IPS-18c (cell line): ENCODE data around the gene MYL12A.
A peak's percentile ranks its signal among the peaks of the same experiment; 100 is the strongest.
"Not testable (repeated sequence)": the region's sequence is repeated elsewhere in the genome, so short reads cannot be mapped to it uniquely, and the experiment has no call there.

Experiments used
- H3K4me3 ChIP-seq: 2 replicates; pipeline ENCODE4 v1.7.0; 2013; ENCODE audit warnings: low read depth, mild to moderate bottlenecking, low read length, moderate library complexity; ENCODE audit not compliant: insufficient read depth
- H3K9me3 ChIP-seq: one replicate; pipeline ENCODE4 v1.6.1; 2013; ENCODE audit warnings: mild to moderate bottlenecking, low read length, moderate library complexity; ENCODE audit not compliant: control insufficient read depth, insufficient read depth

Gene MYL12A

DNA sequence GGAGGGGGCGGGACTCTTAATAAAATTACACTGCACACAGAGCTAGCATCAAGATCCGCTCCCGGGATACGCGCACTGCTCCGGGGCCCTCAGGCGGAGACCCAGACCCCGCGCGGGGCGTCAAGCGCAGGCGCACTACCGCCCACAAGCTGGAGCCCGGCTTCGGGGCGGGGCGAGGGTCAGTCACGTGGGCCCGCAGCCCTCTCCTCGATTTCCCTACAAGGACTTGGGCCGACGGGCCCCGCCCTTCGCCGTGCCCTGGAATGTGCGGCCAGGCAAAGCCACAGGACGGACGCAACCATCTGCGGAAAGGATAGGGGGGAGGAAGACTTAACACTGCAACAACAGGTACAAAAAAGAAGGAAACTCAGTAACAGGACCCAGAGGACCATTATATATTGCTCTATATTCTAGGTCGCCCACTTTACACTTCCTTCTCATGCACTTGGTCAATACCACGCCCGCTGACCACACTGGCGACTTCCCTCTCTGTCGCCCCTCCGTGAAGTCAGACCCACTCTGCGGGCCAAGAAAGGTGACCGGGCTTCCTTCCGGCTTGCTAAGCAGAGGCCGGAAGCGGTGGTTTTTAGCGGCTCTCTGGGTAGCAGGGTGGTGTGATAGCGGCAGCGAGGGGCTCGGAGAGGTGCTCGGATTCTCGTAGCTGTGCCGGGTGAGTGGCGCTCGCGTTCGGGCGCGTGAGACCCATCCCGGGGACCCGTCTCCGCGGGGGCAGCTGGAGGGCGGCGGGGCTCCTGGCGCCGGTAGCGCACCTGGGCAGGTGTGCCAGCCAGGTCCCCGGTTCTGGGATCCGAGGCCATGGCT, at the start of gene MYL12A:
Gene MYL12A, plus strand, starts transcription at position 562 of the 822 bp plus-strand sequence. CDS start 5,447 bp downstream, outside the sequence.
- H3K4me3 ChIP-seq: peak within 1 kb of the TSS; percentile 95
- no peaks in the 10 kb centered on the region for H3K9me3 ChIP-seq

GRCh38 chr18:3198260-3198860, 49.2 kb upstream of the MYL12A start:
- not testable (repeated sequence) for H3K4me3 ChIP-seq, H3K9me3 ChIP-seq

DNA sequence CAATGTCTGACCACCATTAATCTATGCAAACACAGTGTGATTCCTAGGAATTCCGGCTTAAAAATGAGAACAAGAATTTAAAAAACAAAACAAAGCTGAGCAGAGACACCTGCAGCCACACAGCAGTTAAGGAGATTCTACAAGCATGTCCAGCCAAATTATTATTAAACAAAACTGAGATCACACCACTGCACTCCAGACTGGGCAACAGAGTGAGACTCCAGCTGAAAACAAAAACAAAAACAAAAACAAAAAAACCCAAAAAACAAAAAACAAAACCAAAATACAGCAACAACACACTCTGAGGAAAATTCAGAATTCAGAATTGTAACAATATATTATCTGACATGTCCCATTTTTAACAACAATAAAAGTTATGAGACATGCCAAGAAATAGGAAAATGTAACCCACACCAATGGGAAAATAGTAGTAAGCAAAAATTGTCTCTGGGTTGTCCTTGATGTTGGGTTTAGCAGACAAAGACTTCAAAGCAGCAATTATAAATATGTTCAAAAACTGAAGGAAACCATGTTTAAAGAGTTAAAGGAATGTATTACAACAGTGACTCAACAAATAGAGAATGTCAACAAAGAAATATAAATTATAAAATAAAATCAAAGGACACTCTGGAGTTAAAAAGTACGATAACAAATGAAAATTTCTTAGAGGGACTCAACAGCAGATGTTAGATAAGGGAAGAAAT, 47.5 kb upstream of the MYL12A start:
- Histone ChIP-seq H3K9me3 (peaks cover 2% of the 10 kb centered on the region), H3K4me3 (no peak overlapping the region)

DNA sequence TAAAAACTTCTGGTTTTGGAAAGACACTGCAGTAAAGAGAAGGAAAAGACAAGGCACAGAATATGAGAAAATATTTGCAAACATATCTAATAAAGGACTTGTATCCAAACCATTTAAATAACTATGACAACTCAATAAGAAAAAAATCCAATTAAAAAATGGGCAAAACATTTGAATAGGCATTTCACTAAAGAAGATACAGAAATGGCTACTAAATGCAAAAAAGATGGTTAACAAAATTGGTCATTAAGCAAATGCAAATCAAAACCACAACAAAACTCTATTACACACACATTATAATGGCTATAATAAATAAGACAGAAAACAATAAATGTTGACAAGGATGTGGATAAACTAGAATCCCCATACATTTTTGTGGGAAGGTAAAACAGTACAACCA, 42.4 kb upstream of the MYL12A start:
- H3K4me3 ChIP-seq: no peak overlapping the region
- H3K9me3 ChIP-seq: no peaks in the 10 kb centered on the region

DNA sequence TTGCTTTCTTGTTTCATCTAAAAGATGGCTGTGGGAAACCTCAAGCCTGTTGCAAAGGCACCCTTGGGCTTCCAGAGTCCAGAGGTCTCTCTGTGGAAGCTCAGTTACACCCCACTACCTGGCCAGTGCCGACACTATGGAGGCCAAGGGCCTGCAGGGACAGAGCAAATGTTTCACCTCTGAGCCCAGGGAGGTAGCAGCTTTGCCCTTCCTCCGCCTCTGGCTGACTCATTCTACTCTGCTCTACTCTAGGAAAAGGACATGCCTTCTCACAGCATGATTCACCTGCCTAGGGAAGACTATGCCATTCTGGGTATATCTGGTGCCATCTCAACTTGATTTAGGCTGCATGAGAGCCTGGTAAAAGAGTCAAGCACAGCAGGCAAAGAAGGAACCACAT, 40.0 kb upstream of the MYL12A start:
- Histone ChIP-seq H3K4me3 (no peak overlapping the region), H3K9me3 (no peaks in the 10 kb centered on the region)

DNA sequence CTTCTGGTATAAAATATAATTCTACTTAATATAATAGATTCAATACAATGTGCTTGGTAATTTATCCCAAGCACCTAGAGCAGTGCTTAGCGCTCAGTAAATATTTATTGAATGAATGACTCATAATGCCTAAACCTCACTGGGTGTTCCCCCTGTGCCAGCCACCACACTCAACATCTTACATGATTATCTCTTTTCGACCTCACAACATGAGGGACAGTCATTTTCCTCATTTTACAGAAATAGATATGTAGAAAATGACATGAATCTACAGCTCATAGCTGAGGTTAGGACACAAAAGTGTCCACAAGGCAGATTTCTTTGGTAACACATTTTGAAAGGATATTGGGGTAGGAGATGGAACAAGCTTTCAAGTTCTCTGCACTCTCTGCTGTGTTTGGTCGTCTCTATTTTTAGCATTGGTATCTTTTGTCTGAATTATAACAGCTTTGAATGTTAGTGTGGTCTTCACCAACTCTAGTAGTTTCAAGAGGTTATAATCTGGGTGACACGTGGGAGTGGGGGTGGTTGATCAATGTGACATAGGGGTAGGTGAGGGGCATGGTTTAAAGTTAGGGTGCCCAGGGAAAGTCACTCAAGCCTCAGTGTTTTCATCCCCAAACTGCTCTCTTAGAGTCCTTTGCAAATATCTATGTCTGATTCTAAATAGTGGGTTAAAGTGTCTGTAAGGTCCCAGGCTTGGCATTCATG, 37.6 kb upstream of the MYL12A start:
- Histone ChIP-seq H3K4me3 (no peak overlapping the region), H3K9me3 (no peaks in the 10 kb centered on the region)

DNA sequence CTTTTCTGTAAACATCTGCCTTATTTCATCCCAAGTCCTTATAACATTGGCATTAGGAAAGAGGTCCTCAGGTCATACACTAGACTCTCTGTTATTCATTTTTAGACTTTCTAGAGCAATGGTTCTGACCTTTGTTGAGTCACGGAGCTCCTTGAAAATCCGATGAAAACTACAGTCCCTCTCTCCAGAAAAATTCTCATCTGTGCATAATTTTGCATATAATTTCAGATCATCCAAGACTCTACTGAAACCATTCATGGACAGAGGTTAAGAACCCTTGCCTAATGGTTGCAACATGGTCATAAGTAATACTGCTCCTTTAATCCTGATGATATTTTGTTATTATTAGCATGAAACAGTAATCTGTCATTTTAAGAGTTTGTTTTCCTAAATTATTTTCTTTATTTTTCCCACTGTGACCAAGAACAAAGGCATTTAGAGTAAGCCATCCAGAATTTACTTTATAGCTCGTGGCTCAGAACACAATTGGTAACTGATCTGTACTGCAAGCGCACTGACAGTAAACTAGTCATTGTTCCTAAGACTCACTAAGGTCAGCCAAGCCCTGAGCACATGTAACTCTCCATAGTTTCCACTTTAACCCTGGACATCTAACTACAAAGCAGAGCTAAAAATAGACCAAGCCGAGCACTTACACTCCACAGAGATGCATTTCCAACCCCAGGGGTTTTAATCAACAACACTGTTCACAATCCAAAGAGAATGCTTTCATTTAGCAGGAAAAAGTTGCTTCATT, 36.2 kb upstream of the MYL12A start:
- no peaks in the 10 kb centered on the region for H3K9me3 ChIP-seq
- no peak overlapping the region for H3K4me3 ChIP-seq

- no peak overlapping the region for H3K4me3 ChIP-seq
- H3K9me3 ChIP-seq: no peaks in the 10 kb centered on the region
Observed at GRCh38 chr18:3212657-3213056, 34.9 kb upstream of the MYL12A start.

GRCh38 chr18:3213300-3214059, 34.1 kb upstream of the MYL12A start:
- no peaks in the 10 kb centered on the region for H3K9me3 ChIP-seq
- H3K4me3 ChIP-seq: no peak overlapping the region

GRCh38 chr18:3214855-3215637, 32.6 kb upstream of the MYL12A start:
- H3K4me3 ChIP-seq: no peak overlapping the region
- H3K9me3 ChIP-seq: no peaks in the 10 kb centered on the region

GRCh38 chr18:3216987-3217386, 30.6 kb upstream of the MYL12A start:
- H3K9me3 ChIP-seq: no peaks in the 10 kb centered on the region

DNA sequence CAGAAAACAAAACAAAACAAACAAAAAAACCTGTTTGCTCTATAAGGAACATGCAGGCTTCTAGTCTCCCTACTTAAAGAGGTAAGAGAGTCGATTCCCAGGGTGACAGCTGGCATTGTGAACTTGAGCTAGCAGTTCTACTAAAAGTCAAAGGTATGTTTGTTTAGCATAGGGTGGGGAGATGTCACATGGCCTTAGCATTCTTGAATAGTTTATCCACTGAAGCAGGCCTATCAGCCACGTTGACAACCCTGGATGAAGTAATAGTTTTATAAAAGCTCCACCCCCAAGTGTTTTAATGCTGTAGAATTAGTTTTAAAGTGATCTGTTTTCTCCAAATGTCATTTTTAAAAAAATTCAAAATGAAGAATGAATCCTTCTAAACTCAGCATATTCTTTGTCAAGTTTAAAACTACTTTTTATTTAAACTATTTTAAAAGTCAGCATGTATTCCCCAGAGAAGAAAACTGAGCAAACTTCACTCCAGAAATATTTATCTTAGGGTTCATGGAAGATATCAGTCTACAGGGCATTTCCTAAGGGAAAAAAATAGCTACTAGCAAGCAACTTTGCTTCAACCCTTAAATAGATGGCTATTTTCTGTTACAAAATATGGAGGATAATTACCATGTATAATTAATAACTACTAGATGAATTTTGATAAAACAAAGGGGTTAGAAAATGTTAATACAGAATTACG, 29.5 kb upstream of the MYL12A start:
- no peak overlapping the region for H3K4me3 ChIP-seq
- no peaks in the 10 kb centered on the region for H3K9me3 ChIP-seq

More at GRCh38 chr18:3216987-3217386, 30.6 kb upstream of the MYL12A start:
- no peak overlapping the region for H3K4me3 ChIP-seq

GRCh38 chr18:3218819-3219218, 28.8 kb upstream of the MYL12A start:
- Histone ChIP-seq H3K4me3 (no peak overlapping the region), H3K9me3 (no peaks in the 10 kb centered on the region)

DNA sequence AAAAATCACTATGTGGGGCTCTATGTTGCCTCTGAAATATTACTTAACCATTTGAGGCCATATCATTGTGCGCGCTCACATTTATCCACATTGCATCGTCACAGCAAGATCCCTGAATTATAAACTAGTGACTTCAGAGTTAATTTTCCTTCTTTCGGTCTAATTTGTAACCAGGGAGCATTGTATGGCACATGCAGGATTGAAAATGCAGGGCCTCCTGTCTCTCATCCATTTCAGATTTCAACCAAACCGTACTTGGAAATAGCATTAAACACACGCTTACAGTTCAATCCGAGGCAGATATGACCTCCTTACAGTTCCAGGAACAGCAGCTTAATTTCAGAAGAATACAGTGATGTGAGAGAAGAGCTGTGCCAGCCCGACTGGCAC, 28.4 kb upstream of the MYL12A start:
- H3K9me3 ChIP-seq: no peaks in the 10 kb centered on the region
- H3K4me3 ChIP-seq: no peak overlapping the region
